IMR-90 (cell line): ENCODE results near the gene ADRA2B. TPM values are rescaled to one million over a fixed set of nuclear protein-coding genes. Genes with fewer than 3 reads are reported as not detected.

Experiments
- ATAC-seq: fragments of 200-7000 bp; cut with Tn5 transposase; 2 replicates; pipeline ENCODE4 v1.9.1; 2020; ENCODE audit warnings: low read depth, mild to moderate bottlenecking, moderate library complexity
- BruUV-seq: library from RNA; stranded (reverse); fragments of 400-500 nt; replicated peaks from 2 replicates; lab custom pipeline; 2021; lab: Mats Ljungman, UMichigan
- CTCF ChIA-PET: fragments of 300-600 bp; formaldehyde crosslinking; extraction: SDS; loops from one replicate; lab custom pipeline; 2021; ENCODE audit warnings: antibody characterized with exemption; lab: Yijun Ruan, JAX
- POLR2A ChIA-PET: fragments of 300-600 bp; sonication (Branson Sonifier 250); formaldehyde crosslinking; loops from one replicate; lab custom pipeline; 2022; ENCODE audit warnings: antibody characterized with exemption; ENCODE audit not compliant: unreplicated experiment; lab: Charles Lee
- DNase-seq: peaks from one replicate; pipeline ENCODE4 v3.0.0; 2013
- H2AFZ ChIP-seq: replicated peaks from 2 replicates; pipeline ENCODE3; 2013; ENCODE audit warnings: low read length, mild to moderate bottlenecking; ENCODE audit not compliant: poor library complexity
- H2AK5ac ChIP-seq: 2 replicates; pipeline ENCODE4 v1.6.1; 2013; ENCODE audit warnings: low read depth, low read length, inconsistent platforms
- H2AK9ac ChIP-seq: replicated peaks from 2 replicates; pipeline ENCODE3; 2013; ENCODE audit warnings: mild to moderate bottlenecking, low read depth, low read length, moderate library complexity; ENCODE audit not compliant: poor library complexity
- H2BK120ac ChIP-seq: 2 replicates; pipeline ENCODE4 v1.6.1; 2013; ENCODE audit warnings: low read depth, low read length, inconsistent platforms
- H2BK15ac ChIP-seq: 3 replicates; pipeline ENCODE4 v1.6.1; 2013; ENCODE audit warnings: low read depth, low read length, inconsistent platforms
- H2BK20ac ChIP-seq: 2 replicates; pipeline ENCODE4 v1.6.1; 2013; ENCODE audit warnings: low read depth, mild to moderate bottlenecking, inconsistent platforms, low read length, moderate library complexity
- H2BK5ac ChIP-seq: 2 replicates; pipeline ENCODE4 v1.6.1; 2013; ENCODE audit warnings: mild to moderate bottlenecking, low read depth, low read length, inconsistent platforms; ENCODE audit not compliant: poor library complexity, severe bottlenecking
- H3K14ac ChIP-seq: replicated peaks from 2 replicates; pipeline ENCODE4 v1.6.1; 2013; ENCODE audit warnings: low read depth, low read length, inconsistent platforms
- H3K18ac ChIP-seq: 2 replicates; pipeline ENCODE4 v1.6.1; 2013; ENCODE audit warnings: low read depth, low read length, control low read depth
- H3K23ac ChIP-seq: 2 replicates; pipeline ENCODE4 v1.6.1; 2013; ENCODE audit warnings: low read depth, low read length, inconsistent platforms
- H3K27ac ChIP-seq: 2 replicates; pipeline ENCODE4 v1.5.1; 2013; ENCODE audit warnings: mild to moderate bottlenecking, control low read depth, low read length; ENCODE audit not compliant: insufficient read depth
- H3K27me3 ChIP-seq: 2 replicates; pipeline ENCODE4 v1.6.1; 2013; ENCODE audit warnings: low read length; ENCODE audit not compliant: control insufficient read depth, insufficient read depth
- H3K36me3 ChIP-seq: 2 replicates; pipeline ENCODE4 v1.6.1; 2013; ENCODE audit warnings: low read length, mixed read lengths; ENCODE audit not compliant: control insufficient read depth, insufficient read depth
- H3K4ac ChIP-seq: 2 replicates; pipeline ENCODE4 v1.6.1; 2013; ENCODE audit warnings: low read depth, low read length, inconsistent platforms
- H3K4me1 ChIP-seq: 2 replicates; pipeline ENCODE4 v1.6.1; 2013; ENCODE audit warnings: low read length, mixed read lengths; ENCODE audit not compliant: control insufficient read depth, insufficient read depth
- H3K4me2 ChIP-seq: 2 replicates; pipeline ENCODE4 v1.6.1; 2013; ENCODE audit warnings: low read depth, mild to moderate bottlenecking, control low read depth, low read length, moderate library complexity
- H3K4me3 ChIP-seq: 2 replicates; pipeline ENCODE4 v1.5.1; 2013; ENCODE audit warnings: low read depth, mild to moderate bottlenecking, control low read depth, low read length, moderate library complexity; ENCODE audit not compliant: insufficient read depth
- H3K56ac ChIP-seq: 2 replicates; pipeline ENCODE4 v1.6.1; 2013; ENCODE audit warnings: low read length, inconsistent platforms; ENCODE audit not compliant: insufficient read depth; ENCODE audit errors: extremely low read depth
- H3K79me1 ChIP-seq, 2 experiments: 2 replicates each; pipeline ENCODE4 v1.6.1; 2013; ENCODE audit warnings: low read length in 2 of 2, inconsistent platforms in 1 of 2, low read depth in 1 of 2
- H3K9ac ChIP-seq: 2 replicates; pipeline ENCODE4 v1.6.1; 2013; ENCODE audit warnings: low read depth, low read length, control low read depth
- H3K9me1 ChIP-seq: 2 replicates; pipeline ENCODE4 v1.6.1; 2013; ENCODE audit warnings: low read length, inconsistent platforms; ENCODE audit not compliant: insufficient read depth
- H3K9me3 ChIP-seq: 2 replicates; pipeline ENCODE4 v1.6.1; 2013; ENCODE audit warnings: low read length; ENCODE audit not compliant: control insufficient read depth, insufficient read depth
- H4K20me1 ChIP-seq: 2 replicates; pipeline ENCODE4 v1.6.1; 2013; ENCODE audit warnings: low read length, inconsistent platforms; ENCODE audit not compliant: insufficient read depth
- H4K5ac ChIP-seq: 2 replicates; pipeline ENCODE4 v1.6.1; 2013; ENCODE audit warnings: mild to moderate bottlenecking, low read depth, low read length, control low read depth
- H4K8ac ChIP-seq, 2 experiments: 2 replicates each; pipeline ENCODE4 v1.6.1; 2013; ENCODE audit warnings: low read depth in 2 of 2, low read length in 2 of 2, control low read depth in 1 of 2, inconsistent platforms in 1 of 2
- H4K91ac ChIP-seq: 2 replicates; pipeline ENCODE4 v1.6.1; 2013; ENCODE audit warnings: low read depth, low read length, inconsistent platforms; ENCODE audit not compliant: insufficient read depth
- MAZ ChIP-seq: IDR thresholded peaks from 2 replicates; pipeline ENCODE4 v1.6.1; 2012; ENCODE audit warnings: low read depth, mild to moderate bottlenecking, low read length, improper control_type of control experiment, moderate library complexity, borderline replicate concordance
- MXI1 ChIP-seq: IDR thresholded peaks from 2 replicates; pipeline ENCODE4 v1.6.1; 2012; ENCODE audit warnings: low read depth, mild to moderate bottlenecking, low read length, moderate library complexity, borderline replicate concordance
- RCOR1 ChIP-seq: IDR thresholded peaks from 2 replicates; pipeline ENCODE4 v1.6.1; 2012; ENCODE audit warnings: mild to moderate bottlenecking, low read length, improper control_type of control experiment; ENCODE audit not compliant: insufficient replicate concordance
- WGBS, 2 experiments: methylation state at CpG; one replicate each; pipeline versions ENCODE4 v1.1.5 to v1.1.7; 2013; ENCODE audit warnings: missing lambda C conversion rate in 2 of 2; ENCODE audit not compliant: insufficient read length in 1 of 2; ENCODE audit errors: extremely low coverage in 2 of 2; 5-methylcytosine and 5-hydroxymethylcytosine counted together
- dilution Hi-C: fragments of 300-500 bp; cut with HindIII; formaldehyde crosslinking; loops from one replicate; pipeline ENCODE4 v1.14.3; 2018; ENCODE audit warnings: low sequenced_read_pairs; ENCODE audit not compliant: unreplicated experiment
- in situ Hi-C: fragments of 300-500 bp; cut with MboI; formaldehyde crosslinking; loops from 3 replicates; pipeline ENCODE4 v1.14.3; 2019; ENCODE audit warnings: low sequenced_read_pairs, inconsistent platforms, mixed read lengths
- intact Hi-C: fragments of 100-400 bp; cut with micrococcal nuclease; formaldehyde crosslinking; loops from 2 replicates; pipeline ENCODE4 v1.10.0; 2022
- polyA plus RNA-seq, 3 experiments: library from polyadenylated mRNA; depleted of rRNA; stranded (reverse); fragments of >200 nt; gene quantifications; 2 replicates each; pipeline ENCODE4 v1.2.3, GENCODE V29; 2012; ENCODE audit warnings: low replicate concordance in 1 of 3
- total RNA-seq: library from RNA; depleted of rRNA; stranded (reverse); fragments of >200 nt; gene quantifications from 2 replicates; pipeline ENCODE4 v1.2.3, GENCODE V29; 2012
- TF ChIP-seq, protein P1 (sequence below): conservative IDR thresholded peaks from 2 replicates; pipeline ENCODE4 v1.5.1; 2012; ENCODE audit warnings: mild to moderate bottlenecking, low read depth, low read length, improper control_type of control experiment

The ADRA2B gene
- total and polyA plus RNA-seq, 2 of the 4 experiments (the other 2 are of a cell fraction): not detected

DNA sequence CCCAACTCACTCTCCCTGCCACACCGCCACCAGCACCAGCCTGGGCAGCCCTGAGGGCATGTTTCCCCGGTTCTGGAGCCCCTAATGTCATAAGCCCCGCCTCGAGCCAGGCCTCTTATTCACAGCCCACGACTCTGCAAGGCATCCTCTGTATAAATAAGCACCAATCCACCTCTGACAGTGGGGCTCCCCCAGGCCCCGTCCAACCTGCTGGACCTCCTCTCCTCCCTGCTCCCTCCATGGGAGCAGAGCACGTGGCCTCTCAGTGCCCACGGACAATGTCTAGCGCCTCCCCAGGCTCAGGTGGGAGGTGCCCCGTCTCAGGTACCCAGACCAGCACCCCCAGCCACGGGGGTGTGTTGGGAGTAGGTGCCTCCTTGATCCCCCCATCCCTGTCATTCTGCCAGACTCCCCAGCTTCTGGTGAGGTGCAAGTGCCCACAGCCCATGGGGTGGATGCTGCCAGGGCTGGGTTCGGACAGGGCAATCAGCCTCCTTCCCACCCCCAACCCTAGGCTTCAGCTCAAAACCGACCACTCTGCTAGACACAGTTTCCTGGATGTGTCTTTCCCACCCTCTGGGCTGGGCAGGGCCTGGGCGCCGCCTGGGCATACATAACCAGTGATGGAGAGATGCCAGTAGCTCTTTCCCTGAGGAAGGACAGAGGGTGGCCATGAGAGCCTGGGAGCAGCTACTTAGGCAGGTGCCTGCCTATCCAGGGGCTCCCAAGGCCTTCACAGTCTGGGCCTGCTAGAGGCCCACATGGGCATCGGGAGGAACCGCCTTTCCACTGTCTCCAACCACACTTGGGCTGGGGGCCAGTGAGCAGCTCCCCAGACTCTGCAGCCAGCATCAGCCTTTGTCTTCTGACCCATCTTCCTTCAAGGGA lies 1.6 kb upstream of the ADRA2B start:
- Histone ChIP-seq H3K4me3 (no peak overlapping the region), H3K56ac (no peak overlapping the region), H3K27me3 (peaks cover 87% of the 10 kb centered on the region), H3K18ac (no peak overlapping the region), H3K23ac (no peak overlapping the region), H3K14ac (no peak overlapping the region), H4K20me1 (0 out of 2 replicates have a peak, but pooled peaks cover 4% of the 10 kb centered on the region), H3K4ac (no peak overlapping the region), H4K5ac (no peak overlapping the region), H3K9me3 (no peaks in the 10 kb centered on the region; the same call in 1 of the 2 replicates), H3K9me1 (no peaks in the 10 kb centered on the region), H3K9ac (no peak overlapping the region), H2AK5ac (no peak overlapping the region), H4K8ac (no peak overlapping the region), H3K4me2 (no peak overlapping the region), H2BK20ac (no peak overlapping the region), H2AFZ (no peak overlapping the region), H2BK15ac (no peak overlapping the region), H4K91ac (no peak overlapping the region), H3K79me1 (no peaks in the 10 kb centered on the region), H2AK9ac (peak overlapping the region; percentile 37), H3K27ac (no peak overlapping the region), H3K4me1 (peaks cover 2% of the 10 kb centered on the region; the same call in 1 of the 2 replicates), H2BK120ac (no peak overlapping the region), H3K36me3 (no peaks in the 10 kb centered on the region), H2BK5ac (no peak overlapping the region)
- dilution Hi-C loops (no loop called here), intact Hi-C loops (no loop called here), in situ Hi-C loops (loop anchor here (25.0 kb wide), 1 partner anchor 106 kb away; no protein-coding TSS in a partner anchor)
- DNase-seq: no peak
- POLR2A ChIA-PET: no interaction called here
- BruUV-seq: no TSS peak
- CTCF ChIA-PET: interaction anchor here (0.7 to 1.7 kb wide), 4 partner anchors 9 to 56 kb away, joined by 3 to 5 read pairs (median 4); no protein-coding TSS in a partner anchor
- 49% methylated on average over 5 of the region's 17 CpGs; no CpG with 5 or more reads in 1 of the 2 experiments for WGBS, 2 experiments
- no peak for ATAC-seq
- TF ChIP-seq MXI1 (no peak), MAZ (no peak), RCOR1 (no peak)
- TF ChIP-seq, protein P1, sequence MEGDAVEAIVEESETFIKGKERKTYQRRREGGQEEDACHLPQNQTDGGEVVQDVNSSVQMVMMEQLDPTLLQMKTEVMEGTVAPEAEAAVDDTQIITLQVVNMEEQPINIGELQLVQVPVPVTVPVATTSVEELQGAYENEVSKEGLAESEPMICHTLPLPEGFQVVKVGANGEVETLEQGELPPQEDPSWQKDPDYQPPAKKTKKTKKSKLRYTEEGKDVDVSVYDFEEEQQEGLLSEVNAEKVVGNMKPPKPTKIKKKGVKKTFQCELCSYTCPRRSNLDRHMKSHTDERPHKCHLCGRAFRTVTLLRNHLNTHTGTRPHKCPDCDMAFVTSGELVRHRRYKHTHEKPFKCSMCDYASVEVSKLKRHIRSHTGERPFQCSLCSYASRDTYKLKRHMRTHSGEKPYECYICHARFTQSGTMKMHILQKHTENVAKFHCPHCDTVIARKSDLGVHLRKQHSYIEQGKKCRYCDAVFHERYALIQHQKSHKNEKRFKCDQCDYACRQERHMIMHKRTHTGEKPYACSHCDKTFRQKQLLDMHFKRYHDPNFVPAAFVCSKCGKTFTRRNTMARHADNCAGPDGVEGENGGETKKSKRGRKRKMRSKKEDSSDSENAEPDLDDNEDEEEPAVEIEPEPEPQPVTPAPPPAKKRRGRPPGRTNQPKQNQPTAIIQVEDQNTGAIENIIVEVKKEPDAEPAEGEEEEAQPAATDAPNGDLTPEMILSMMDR: no peak
